H9 (cell line): ENCODE data around the gene SLC25A12. TPM values are rescaled to one million over a fixed set of nuclear protein-coding genes. Genes with fewer than 3 reads are reported as not detected.

Experiments
- DNase-seq: peaks from one replicate; pipeline ENCODE4 v3.0.0-alpha.2; 2017
- H2AFZ ChIP-seq: one replicate; pipeline ENCODE4 v1.6.1; 2013; ENCODE audit warnings: mild to moderate bottlenecking, low read length, control low read depth, moderate library complexity
- H2AK5ac ChIP-seq: 2 replicates; pipeline ENCODE4 v1.6.1; 2013; ENCODE audit warnings: low read length, control low read depth, mixed read lengths; ENCODE audit not compliant: insufficient read length
- H2BK120ac ChIP-seq: one replicate; pipeline ENCODE4 v1.6.1; 2013; ENCODE audit warnings: low read depth, mild to moderate bottlenecking, low read length, control low read depth, inconsistent platforms; ENCODE audit not compliant: poor library complexity, severe bottlenecking
- H2BK12ac ChIP-seq: 2 replicates; pipeline ENCODE4 v1.6.1; 2013; ENCODE audit warnings: low read length, control low read depth, mixed read lengths, low read depth; ENCODE audit not compliant: insufficient read length
- H2BK15ac ChIP-seq: 2 replicates; pipeline ENCODE4 v1.6.1; 2013; ENCODE audit warnings: low read depth, low read length, control low read depth
- H2BK20ac ChIP-seq: one replicate; pipeline ENCODE4 v1.6.1; 2013; ENCODE audit warnings: low read depth, mild to moderate bottlenecking, low read length, control low read depth, inconsistent platforms; ENCODE audit not compliant: poor library complexity, severe bottlenecking
- H2BK5ac ChIP-seq: 2 replicates; pipeline ENCODE4 v1.6.1; 2013; ENCODE audit warnings: low read length, control low read depth, mixed read lengths; ENCODE audit not compliant: insufficient read length
- H3K14ac ChIP-seq: 2 replicates; pipeline ENCODE4 v1.6.1; 2013; ENCODE audit warnings: low read length, control low read depth; ENCODE audit not compliant: insufficient read depth
- H3K18ac ChIP-seq: 2 replicates; pipeline ENCODE4 v1.6.1; 2013; ENCODE audit warnings: low read depth, mild to moderate bottlenecking, mixed read lengths, low read length, control low read depth; ENCODE audit not compliant: insufficient read length
- H3K23ac ChIP-seq: 2 replicates; pipeline ENCODE4 v1.6.1; 2013; ENCODE audit warnings: low read length, control low read depth, mixed read lengths, low read depth; ENCODE audit not compliant: insufficient read length
- H3K23me2 ChIP-seq: 2 replicates; pipeline ENCODE4 v1.6.1; 2013; ENCODE audit warnings: low read depth, mild to moderate bottlenecking, mixed read lengths, low read length, control low read depth; ENCODE audit not compliant: insufficient read length, poor library complexity, severe bottlenecking
- H3K27ac ChIP-seq: 2 replicates; pipeline ENCODE4 v1.5.1; 2013; ENCODE audit warnings: low read length, control low read depth, mixed read lengths, low read depth; ENCODE audit not compliant: insufficient read length
- H3K27me3 ChIP-seq: 2 replicates; pipeline ENCODE4 v1.6.1; 2013; ENCODE audit warnings: low read length, control low read depth, inconsistent platforms; ENCODE audit not compliant: insufficient read depth
- H3K4ac ChIP-seq: 2 replicates; pipeline ENCODE4 v1.6.1; 2013; ENCODE audit warnings: low read depth, mild to moderate bottlenecking, control low read depth, inconsistent platforms, low read length, moderate library complexity
- H3K4me1 ChIP-seq: 2 replicates; pipeline ENCODE4 v1.6.1; 2013; ENCODE audit warnings: low read length, control low read depth, inconsistent platforms; ENCODE audit not compliant: insufficient read depth
- H3K4me2 ChIP-seq: 2 replicates; pipeline ENCODE4 v1.6.1; 2013; ENCODE audit warnings: low read length, control low read depth, mixed read lengths; ENCODE audit not compliant: insufficient read length, insufficient read depth
- H3K56ac ChIP-seq: 2 replicates; pipeline ENCODE4 v1.6.1; 2013; ENCODE audit warnings: low read depth, mild to moderate bottlenecking, mixed read lengths, low read length, control low read depth; ENCODE audit not compliant: insufficient read length
- H3K79me1 ChIP-seq: 2 replicates; pipeline ENCODE4 v1.6.1; 2013; ENCODE audit warnings: low read depth, mild to moderate bottlenecking, moderate library complexity, low read length, control low read depth, inconsistent platforms; ENCODE audit not compliant: insufficient read depth, poor library complexity, severe bottlenecking
- H3K79me2 ChIP-seq: 2 replicates; pipeline ENCODE4 v1.6.1; 2013; ENCODE audit warnings: low read length, control low read depth, inconsistent platforms; ENCODE audit not compliant: insufficient read depth
- H3K9ac ChIP-seq: 2 replicates; pipeline ENCODE4 v1.6.1; 2013; ENCODE audit warnings: low read length, control low read depth, mixed read lengths; ENCODE audit not compliant: insufficient read length; ENCODE audit errors: extremely low read depth
- H3K9me3 ChIP-seq: one replicate; pipeline ENCODE4 v1.6.1; 2013; ENCODE audit warnings: low read depth, low read length, inconsistent platforms; ENCODE audit not compliant: control insufficient read depth
- H3T11ph ChIP-seq: one replicate; pipeline ENCODE4 v1.6.1; 2013; ENCODE audit warnings: mild to moderate bottlenecking, low read length, control low read depth, inconsistent platforms
- H4K20me1 ChIP-seq: one replicate; pipeline ENCODE4 v1.6.1; 2013; ENCODE audit not compliant: control insufficient read depth, insufficient read length, insufficient read depth
- H4K5ac ChIP-seq: 2 replicates; pipeline ENCODE4 v1.6.1; 2013; ENCODE audit warnings: low read depth, mild to moderate bottlenecking, mixed read lengths, low read length, control low read depth; ENCODE audit not compliant: insufficient read length
- H4K8ac ChIP-seq: replicated peaks from 2 replicates; pipeline ENCODE4 v1.6.1; 2013; ENCODE audit warnings: low read length, control low read depth, mixed read lengths, low read depth; ENCODE audit not compliant: insufficient read length
- H4K91ac ChIP-seq: 2 replicates; pipeline ENCODE4 v1.6.1; 2013; ENCODE audit warnings: low read depth, mild to moderate bottlenecking, moderate library complexity, mixed read lengths, low read length, control low read depth; ENCODE audit not compliant: insufficient read length
- H3K27ac Mint-ChIP-seq, 3 experiments: 2 replicates in 2 of 3; 3 replicates in 1 of 3; pipeline ENCODE4 v1.8.0; 2020 to 2021; ENCODE audit warnings: mixed read lengths in 3 of 3, mild to moderate bottlenecking in 1 of 3, moderate library complexity in 1 of 3
- H3K27me3 Mint-ChIP-seq: 2 replicates; pipeline ENCODE4 v1.8.0; 2021; ENCODE audit warnings: low read depth, mild to moderate bottlenecking, moderate library complexity, mixed read lengths
- H3K36me3 Mint-ChIP-seq, 3 experiments: 2 replicates in 2 of 3; 3 replicates in 1 of 3; pipeline ENCODE4 v1.8.0; 2020 to 2021; ENCODE audit warnings: low read depth in 3 of 3, mixed read lengths in 3 of 3; ENCODE audit not compliant: insufficient read depth in 1 of 3
- H3K4me1 Mint-ChIP-seq, 2 experiments: 2 replicates each; pipeline ENCODE4 v1.8.0; 2020; ENCODE audit warnings: mixed read lengths in 2 of 2
- H3K4me3 Mint-ChIP-seq, 2 experiments: 2 replicates in 1 of 2; 3 replicates in 1 of 2; pipeline ENCODE4 v1.8.0; 2020 to 2021; ENCODE audit warnings: mild to moderate bottlenecking in 2 of 2, mixed read lengths in 2 of 2, moderate library complexity in 1 of 2
- H3K9me3 Mint-ChIP-seq, 2 experiments: 2 replicates in 1 of 2; 3 replicates in 1 of 2; pipeline ENCODE4 v1.8.0; 2020; ENCODE audit warnings: mild to moderate bottlenecking in 2 of 2, mixed read lengths in 2 of 2, moderate library complexity in 1 of 2
- WGBS: extraction: QIAGEN DNeasy Blood & Tissue Kit; methylation state at CpG from one replicate; pipeline ENCODE4 v1.1.7; 2013; ENCODE audit warnings: missing lambda C conversion rate, low lambda C conversion rate, mixed read lengths; ENCODE audit not compliant: insufficient read length; ENCODE audit errors: extremely low coverage; 5-methylcytosine and 5-hydroxymethylcytosine counted together
- total RNA-seq: library from RNA; stranded (reverse); gene quantifications from 2 replicates; pipeline ENCODE4 v1.2.1, GENCODE V29; 2021
- TF ChIP-seq, protein P1 (sequence below): fragments of 200-600 bp; sonication (generic); conservative IDR thresholded peaks from 3 replicates; pipeline ENCODE4 v1.8.0; 2021; ENCODE audit warnings: antibody characterized with exemption, mild to moderate bottlenecking

SLC25A12 gene
- total RNA-seq, 1 experiment from 2014 or later, result 10.1 TPM

DNA sequence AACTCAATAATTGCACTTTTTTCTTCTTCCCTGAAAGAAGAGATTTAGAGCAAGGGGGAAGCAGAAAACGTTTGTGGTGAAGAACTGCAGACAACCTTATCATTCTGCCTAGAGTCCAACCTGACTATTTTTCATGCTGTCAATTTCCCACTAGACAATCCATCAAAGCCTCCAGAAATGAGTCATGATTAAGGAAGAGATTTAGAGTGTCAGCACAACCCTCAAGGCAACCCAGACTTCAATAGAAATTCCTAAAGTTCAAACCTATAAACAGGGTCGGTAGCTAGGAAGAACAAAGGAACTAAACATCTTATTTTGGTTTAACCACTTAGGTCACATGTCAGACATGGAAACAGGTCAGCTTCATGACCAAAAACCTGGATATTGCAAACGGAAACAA is 86.9 kb downstream of the SLC25A12 start:
- no peak overlapping the region for H2BK120ac ChIP-seq
- H3K18ac ChIP-seq, result no peak overlapping the region
- no peaks in the 10 kb centered on the region for H3K27me3 ChIP-seq
- no peak overlapping the region for H3K56ac ChIP-seq
- no peak overlapping the region for H3K14ac ChIP-seq
- H2BK12ac ChIP-seq, result no peak overlapping the region
- H3K4me1 Mint-ChIP-seq, result peaks cover 3 to 4% of the 10 kb centered on the region in 2 experiments; a peak in 2 of 4 replicates
- H2AFZ ChIP-seq, result no peak overlapping the region
- TF ChIP-seq, protein P1, sequence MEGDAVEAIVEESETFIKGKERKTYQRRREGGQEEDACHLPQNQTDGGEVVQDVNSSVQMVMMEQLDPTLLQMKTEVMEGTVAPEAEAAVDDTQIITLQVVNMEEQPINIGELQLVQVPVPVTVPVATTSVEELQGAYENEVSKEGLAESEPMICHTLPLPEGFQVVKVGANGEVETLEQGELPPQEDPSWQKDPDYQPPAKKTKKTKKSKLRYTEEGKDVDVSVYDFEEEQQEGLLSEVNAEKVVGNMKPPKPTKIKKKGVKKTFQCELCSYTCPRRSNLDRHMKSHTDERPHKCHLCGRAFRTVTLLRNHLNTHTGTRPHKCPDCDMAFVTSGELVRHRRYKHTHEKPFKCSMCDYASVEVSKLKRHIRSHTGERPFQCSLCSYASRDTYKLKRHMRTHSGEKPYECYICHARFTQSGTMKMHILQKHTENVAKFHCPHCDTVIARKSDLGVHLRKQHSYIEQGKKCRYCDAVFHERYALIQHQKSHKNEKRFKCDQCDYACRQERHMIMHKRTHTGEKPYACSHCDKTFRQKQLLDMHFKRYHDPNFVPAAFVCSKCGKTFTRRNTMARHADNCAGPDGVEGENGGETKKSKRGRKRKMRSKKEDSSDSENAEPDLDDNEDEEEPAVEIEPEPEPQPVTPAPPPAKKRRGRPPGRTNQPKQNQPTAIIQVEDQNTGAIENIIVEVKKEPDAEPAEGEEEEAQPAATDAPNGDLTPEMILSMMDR, result no peak
- H2BK15ac ChIP-seq, result no peak overlapping the region
- no peaks in the 10 kb centered on the region for H4K20me1 ChIP-seq
- no peak overlapping the region for H4K8ac ChIP-seq
- WGBS, result no CpG with 5 or more reads among the region's 3 CpGs
- H4K91ac ChIP-seq, result no peak overlapping the region
- H3K79me1 ChIP-seq, result no peaks in the 10 kb centered on the region
- H3K79me2 ChIP-seq, result no peaks in the 10 kb centered on the region
- H3K9me3 Mint-ChIP-seq, result no peaks in the 10 kb centered on the region
- no peak overlapping the region for H3K27ac ChIP-seq
- H3T11ph ChIP-seq, result no peak overlapping the region
- no peak overlapping the region for H2BK5ac ChIP-seq
- no peaks in the 10 kb centered on the region for H3K23me2 ChIP-seq
- no peaks in the 10 kb centered on the region for H3K27me3 Mint-ChIP-seq
- DNase-seq, result no peak
- no peak overlapping the region for H2BK20ac ChIP-seq
- no peak overlapping the region for H3K4me2 ChIP-seq
- H3K4ac ChIP-seq, result no peak overlapping the region
- H4K5ac ChIP-seq, result no peak overlapping the region
- H2AK5ac ChIP-seq, result no peak overlapping the region
- peaks cover 2 to 16% (median 5%) of the 10 kb centered on the region in 3 experiments; a peak in 6 of 7 replicates for H3K36me3 Mint-ChIP-seq
- no peak overlapping the region for H3K23ac ChIP-seq
- no peak overlapping the region for H3K4me3 Mint-ChIP-seq
- no peak overlapping the region for H3K9ac ChIP-seq
- H3K9me3 ChIP-seq, result no peaks in the 10 kb centered on the region
- H3K4me1 ChIP-seq, result no peaks in the 10 kb centered on the region
- H3K27ac Mint-ChIP-seq, result no peak overlapping the region; a peak in 1 of 7 replicates
